ENCODE data around the gene ARMC7.
"Not testable (repeated sequence)": the region's sequence is repeated elsewhere in the genome, so short reads cannot be mapped to it uniquely, and the experiment has no call there.

The ARMC7 gene

DNA sequence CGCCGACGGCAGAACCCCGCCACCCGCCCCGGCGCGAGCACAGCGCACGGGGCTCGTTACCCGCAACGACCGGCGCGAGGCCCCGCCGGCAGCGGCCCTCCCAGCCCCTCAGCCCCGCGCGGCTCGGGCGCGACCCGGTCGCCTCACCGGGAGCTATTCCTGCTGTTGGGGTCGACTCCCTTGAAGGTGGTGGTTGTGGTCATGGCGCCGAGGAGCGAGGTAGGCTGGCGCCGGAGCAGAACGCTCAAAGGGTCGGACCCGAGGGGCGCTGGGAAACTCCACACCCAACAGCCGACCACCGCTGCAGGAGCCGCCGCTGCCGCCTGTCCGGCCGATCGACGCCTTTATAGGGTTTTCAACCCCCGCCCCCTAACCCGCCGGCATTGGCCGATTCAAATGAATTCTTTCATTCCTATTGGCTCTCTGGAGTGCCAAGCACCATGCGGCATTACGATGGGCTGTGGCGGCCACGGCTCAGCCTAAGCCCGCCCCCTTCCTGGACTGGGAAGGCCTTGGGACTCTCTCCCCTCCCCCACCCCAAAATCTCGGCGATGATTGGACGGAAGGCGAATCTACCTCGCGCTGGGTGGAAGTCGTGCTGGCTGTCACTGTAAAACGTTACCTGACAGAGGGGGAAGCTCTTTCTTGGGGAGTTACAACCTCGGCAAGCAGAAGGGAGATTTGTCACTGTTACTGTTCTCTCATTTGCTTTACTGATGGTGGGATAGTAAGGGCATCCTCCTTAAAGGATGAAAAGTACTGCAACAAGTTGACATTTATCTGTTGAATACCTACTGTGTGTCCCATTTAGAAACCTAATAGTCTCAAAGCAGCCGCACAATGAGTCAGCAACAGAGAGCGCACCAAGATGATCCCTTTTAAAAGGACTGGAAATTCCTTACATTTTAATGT is 44.7 kb downstream of the ARMC7 start, which contains the start of gene JPT1:
TSS of gene JPT1 (minus strand) at position 318 of the 912 bp plus-strand sequence. CDS start at position 203, 115 bp downstream.
- peak; percentile 98 for DNase-seq
- ATAC-seq, result peak; percentile 99

DNA sequence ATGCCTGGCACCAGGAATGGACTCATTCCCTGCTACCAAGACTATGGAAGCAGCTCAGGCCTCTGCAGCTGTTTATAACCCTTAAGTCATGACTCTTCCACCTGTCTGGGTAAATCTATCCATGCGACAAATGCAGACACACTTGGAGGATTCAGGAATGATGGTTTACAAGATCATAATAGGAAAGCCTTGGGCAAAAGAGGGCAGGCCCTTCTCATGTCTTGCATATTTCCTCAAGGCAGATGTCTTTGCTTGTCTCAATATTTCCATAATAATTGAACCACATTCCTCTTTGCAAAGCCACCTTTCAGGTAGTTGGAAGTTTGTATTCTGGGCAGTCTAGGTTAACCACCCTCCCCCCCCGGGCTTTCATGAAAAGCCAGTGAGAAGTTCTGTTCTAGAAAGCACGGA is 45.4 kb downstream of the ARMC7 start:
- no peak for ATAC-seq
- DNase-seq, result no peak

DNA sequence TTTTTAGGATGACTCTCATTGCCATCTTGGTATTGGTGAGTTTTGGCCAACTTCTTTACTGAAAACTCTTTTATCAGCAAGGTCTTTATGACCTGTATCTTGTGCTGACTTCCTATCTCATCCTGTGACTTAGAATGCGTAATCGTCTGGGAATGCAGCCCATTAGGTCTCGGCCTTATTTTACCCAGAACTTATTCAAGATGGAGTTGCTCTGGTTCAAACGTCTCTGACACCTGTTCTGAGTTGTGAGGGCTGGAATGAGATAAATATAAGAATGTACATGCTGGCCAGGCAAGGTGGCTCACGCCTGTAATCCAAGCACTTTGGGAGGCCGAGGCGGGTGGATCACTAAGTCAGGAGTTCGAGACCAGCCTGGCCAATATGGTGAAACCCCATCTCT is 48.7 kb downstream of the ARMC7 start:
- ATAC-seq, DNase-seq: not testable (repeated sequence)

DNA sequence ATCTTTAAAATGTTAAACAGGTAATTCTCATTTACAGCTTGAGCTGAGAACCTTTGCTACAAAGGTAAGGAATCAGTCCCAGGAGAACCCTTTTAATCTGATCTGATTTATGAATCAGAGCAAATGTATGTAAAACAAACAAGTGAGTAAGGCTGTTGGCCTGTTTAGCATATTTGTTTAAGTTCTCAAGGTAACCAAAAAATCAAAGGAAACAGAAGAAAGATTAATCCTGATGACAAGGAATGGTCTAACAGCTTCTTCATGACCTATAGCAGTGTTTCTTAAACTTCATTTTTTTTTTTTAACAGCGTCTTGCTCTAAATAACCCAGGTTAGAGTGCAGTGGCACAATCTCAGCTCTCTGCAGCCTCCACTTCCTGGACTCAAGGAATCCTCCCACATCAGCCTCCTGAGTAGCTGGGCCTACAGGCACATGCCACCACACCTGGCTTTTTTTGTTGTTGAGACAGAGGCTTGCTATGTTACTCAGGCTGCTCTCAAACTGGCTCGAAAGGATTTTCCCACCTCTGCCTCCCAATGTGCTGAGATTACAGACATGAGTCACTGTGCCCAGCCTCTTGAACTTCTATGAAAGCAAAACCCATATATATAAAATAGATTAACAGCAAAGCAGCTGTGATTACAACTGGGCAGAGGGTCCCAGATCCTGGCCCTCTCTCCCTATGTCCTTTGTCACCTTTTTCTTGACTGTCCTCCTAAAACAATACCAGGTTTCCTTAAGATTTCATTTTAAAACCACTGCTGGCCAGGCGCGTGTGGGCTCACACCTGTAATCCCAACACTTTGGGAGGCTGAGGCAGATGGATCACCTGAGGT is 49.6 kb downstream of the ARMC7 start:
- DNase-seq, result no peak
- ATAC-seq, result no peak

DNA sequence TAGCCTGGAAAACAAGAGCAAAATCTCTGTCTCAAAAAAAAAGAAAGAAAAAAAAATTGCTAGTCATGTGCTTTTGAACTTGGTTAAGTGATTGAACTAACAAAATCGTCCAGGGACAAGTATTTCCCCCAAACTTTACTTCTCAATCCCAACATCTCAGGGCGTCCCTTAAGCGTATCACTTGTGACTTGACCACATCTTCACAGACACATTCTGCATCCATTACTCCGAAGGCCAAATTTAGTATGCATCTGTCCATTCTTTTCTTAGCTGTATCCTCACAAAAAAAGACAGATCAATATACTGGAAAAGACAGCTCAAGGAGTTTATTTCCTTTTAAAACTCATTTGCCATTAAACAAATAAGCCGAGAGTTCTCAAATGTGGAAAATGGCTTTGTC is 50.4 kb downstream of the ARMC7 start:
- ATAC-seq (no peak), DNase-seq (no peak)

DNA sequence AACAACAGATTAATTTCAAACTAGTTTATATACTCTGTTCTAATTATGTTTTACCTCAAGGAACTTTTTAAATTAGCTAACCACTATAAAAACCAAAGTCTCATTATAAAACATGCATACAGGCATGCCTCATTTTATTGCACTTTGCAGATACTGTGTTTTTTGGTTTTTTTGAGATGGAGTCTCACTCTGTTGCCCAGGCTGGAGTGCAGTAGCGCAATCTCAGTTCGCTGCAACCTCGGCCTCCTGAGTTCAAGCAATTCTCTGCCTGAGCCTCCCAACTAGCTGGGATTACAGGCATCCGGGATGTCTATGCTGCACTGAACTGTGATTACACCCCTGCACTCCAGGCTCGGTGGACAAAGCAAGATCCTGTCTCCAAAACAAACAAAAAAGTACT is 53.3 kb downstream of the ARMC7 start:
- no peak for DNase-seq
- ATAC-seq, result no peak

DNA sequence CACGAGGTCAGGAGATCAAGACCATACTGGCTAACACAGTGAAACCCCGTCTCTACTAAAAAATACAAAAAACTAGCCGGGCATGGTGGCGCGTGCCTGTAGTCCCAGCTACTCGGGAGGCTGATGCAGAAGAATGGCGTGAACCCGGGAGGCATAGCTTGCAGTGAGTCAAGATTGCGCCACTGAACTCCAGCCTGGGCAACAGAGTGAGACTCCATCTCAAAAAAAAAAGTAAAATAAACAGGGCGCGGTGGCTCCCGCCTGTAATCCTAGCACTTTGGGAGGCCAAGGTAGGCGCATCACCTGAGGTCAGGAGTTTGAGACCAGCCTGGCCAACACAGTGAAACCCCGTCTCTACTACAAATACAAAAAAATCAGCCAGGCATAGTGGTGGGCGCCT is 54.8 kb downstream of the ARMC7 start:
- ATAC-seq, DNase-seq: not testable (repeated sequence)

DNA sequence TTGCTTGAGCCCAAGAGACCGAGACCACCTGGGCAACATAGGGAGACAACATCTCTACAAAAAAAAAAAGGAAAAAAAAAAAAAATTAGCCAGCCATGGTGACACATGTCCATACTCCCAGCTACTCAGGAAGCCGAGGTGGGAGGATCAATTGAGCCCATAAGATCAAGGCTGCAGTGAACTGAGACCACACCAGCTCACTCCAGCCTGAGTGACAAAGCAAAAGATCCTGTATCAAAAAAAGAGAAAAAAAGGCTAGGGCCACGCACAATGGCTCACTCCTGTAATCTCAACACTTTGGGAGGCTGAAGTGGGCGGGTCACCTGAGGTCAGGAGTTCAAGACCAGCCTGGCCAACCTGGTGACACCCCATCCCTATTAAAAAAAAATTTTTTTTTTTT is 59.2 kb downstream of the ARMC7 start:
- DNase-seq, result no peak
- no peak for ATAC-seq

DNA sequence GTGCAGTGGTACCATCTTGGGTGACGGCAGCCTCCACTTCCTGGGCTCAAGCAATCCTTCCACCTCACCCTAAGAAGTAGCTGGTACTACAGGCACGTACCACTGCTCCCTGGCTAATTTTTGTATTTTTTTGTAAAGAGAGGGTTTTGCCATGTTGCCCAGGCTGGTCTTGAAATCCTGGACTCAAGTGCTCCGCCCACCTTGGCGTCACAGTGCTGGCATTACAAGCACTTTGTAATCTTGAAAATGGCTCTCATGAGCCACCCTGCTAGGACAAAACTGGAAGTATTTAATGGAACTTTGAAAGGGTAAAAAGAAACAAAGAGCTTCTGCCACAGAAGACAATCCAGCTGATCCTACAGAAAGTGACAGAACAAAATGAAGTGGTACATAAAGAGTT is 63.8 kb downstream of the ARMC7 start:
- DNase-seq (no peak), ATAC-seq (no peak)

DNA sequence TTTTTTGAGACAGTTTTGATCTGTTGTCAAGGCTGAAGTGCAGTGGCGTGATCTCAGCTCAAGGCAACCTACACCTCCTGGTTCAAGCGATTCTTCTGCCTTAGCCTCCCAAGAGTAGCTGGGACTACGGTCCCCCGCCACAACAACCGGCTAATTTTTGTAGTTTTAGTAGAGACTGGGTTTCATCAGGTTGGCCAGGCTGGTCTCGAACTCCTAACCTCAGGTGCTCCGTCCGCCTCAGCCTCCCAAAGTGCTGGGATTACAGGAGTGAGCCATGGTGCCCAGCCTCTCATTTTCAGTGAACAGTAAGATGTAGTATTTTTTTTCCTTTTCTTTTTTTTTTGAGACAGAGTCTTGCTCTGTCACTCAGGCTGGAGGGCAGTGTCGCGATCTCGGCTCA is 65.2 kb downstream of the ARMC7 start:
- no peak for DNase-seq
- ATAC-seq, result no peak

DNA sequence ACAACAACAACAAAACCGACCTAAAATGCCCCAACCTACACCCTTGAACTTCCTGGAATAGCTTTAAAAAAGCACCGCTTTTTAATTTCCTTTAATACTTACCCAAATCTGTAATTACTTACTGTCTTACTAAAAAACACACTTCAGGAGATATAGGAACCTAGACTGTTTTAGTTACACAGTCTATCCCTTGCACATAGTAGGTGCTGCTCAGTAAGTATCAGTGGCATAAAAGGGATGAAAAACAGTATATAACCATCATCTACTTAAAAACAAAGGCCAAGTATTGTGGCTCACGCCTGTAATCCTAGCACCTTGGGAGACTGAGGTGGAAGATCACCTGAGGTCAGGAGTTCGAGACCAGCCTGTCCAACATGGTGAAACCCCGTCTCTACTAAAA is 66.9 kb downstream of the ARMC7 start:
- ATAC-seq (no peak), DNase-seq (no peak)

DNA sequence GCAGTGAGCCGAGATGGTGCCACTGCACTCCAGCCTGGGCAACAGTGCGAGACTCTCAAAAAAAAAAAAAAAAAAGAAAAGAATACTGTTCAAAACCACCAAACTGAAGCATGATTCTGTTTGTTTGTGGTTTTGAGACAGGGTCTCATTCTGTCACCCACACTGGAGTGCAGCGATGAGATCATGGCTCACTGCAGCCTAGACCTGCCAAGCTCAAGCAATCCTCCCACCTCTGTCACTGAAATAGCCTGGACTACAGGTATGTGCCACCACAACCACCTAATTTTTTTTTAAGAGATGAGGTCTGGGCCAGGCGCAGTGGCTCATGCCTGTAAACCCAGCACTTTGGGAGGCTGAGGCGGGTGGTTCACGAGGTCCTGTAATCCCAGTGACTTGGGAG is 68.7 kb downstream of the ARMC7 start:
- no peak for ATAC-seq

More for the DNA sequence above, 68.7 kb downstream of the ARMC7 start:
- DNase-seq, result no peak
